Right lung (tissue), 5 donors: ENCODE data around the gene VCAM1. TPM values are rescaled to one million over a fixed set of nuclear protein-coding genes. Genes with fewer than 3 reads are reported as not detected.
"Not testable (repeated sequence)": the region's sequence is repeated elsewhere in the genome, so short reads cannot be mapped to it uniquely, and the experiment has no call there.

Experiments
- DNase-seq, 2 donors: peaks; one replicate each; pipeline ENCODE4 v3.0.0-alpha.2; 2013
- polyA plus RNA-seq, 5 donors: library from polyadenylated mRNA; unstranded; fragments of 120-200 nt; gene quantifications; one replicate each; pipeline versions ENCODE4 v1.2.1 to v1.2.3, GENCODE V29; 2013; ENCODE audit warnings: inconsistent platforms in 1 of 5, low replicate concordance in 1 of 5; ENCODE audit not compliant: insufficient read length in 5 of 5, insufficient read depth in 1 of 5

The VCAM1 gene
- polyA plus RNA-seq, 5 donors: 29.6 to 77.3 (median 54.0) TPM

DNA sequence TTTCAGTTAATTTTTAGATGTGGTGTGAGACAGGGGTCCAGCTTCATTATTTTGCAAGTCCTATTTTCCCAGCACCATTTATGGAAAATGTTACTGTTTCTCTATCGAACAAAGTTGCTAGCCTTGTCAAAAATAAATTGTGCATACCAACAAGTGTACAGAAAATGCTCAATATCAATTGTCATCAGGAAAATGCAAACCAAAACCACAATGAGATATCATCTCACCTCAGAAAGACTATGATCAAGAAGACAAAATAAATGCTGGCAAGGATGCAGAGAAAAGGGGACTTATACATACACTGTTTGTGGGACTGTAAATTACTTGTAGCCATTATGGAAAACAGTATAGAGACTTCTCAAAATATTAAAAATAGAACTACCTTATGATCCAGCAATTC lies 54.8 kb downstream of the VCAM1 start:
- DNase-seq: no peak

DNA sequence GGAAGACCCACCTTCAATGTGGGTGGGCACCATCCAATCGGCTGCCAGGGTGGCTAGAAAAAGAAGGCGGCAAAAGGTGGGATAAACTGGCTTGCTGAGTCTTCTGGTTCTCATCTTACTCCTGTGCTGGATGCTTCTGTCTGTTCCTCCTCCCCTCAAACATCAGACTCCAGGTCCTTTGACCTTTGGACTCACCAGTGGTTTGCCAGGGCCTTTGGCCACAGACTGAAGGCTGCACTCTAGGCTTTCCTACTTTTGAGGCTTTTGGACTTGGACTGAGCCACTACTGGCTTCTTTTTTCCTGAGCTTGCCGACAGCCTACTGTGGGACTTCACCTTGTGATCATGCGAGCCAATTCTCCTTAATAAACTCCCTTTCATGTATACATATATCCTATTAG lies 55.9 kb downstream of the VCAM1 start:
- DNase-seq: no peak

DNA sequence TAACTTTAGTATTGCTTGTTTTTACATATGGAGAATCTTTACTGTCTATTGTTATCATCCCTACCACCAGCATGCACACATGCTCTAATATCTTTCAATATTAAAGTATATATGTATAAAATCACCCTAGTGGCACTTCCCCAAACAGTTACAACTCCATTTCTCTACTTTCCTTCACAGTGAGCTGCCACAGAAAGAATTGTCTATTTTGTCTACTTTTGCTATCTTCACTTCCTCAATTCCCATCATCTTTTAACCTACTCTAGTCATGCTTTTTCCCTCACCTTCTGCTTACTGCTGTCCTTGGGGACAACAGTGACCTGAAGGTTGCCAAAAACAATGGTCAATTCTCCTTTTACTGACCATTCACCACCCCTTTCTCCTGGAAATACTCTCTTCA lies 59.2 kb downstream of the VCAM1 start:
- no peak for DNase-seq

DNA sequence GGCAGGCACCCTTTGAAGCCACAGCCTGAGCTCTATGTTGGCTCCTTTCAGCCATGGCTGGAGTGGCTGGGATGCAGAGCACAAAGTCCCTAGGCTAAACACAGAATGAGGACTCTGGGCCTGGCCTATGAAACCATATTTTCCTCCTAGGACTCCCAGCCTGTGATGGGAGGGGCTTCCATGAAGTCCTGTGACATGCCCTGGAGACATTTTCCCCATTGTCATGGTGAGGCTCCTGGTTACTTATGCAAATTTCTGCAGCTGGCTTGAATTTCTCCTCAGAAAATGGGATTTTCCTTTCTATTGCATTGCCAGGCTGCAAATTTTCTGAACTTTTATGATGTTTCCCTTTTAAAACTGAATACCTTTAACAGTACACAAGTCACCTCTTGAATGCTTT lies 61.3 kb downstream of the VCAM1 start:
- DNase-seq: no peak

DNA sequence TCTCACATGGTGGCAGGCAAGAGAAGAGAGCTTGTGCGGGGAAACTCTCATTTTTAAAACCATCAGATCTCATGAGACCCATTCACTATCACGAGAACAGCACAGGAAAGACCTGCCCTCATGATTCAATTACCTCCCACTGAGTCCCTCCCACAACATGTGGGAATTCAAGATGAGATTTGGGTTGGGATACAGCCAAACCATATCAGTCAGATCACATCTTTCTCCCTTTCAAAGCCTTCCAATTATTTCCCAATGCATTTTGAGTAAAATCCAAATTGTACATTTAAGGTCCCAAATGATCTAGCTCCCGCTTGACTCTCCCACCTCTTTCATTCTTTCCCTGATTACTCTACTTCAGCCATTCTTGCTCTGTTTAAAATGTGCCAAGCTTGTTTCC lies 62.2 kb downstream of the VCAM1 start:
- DNase-seq: not testable (repeated sequence)

DNA sequence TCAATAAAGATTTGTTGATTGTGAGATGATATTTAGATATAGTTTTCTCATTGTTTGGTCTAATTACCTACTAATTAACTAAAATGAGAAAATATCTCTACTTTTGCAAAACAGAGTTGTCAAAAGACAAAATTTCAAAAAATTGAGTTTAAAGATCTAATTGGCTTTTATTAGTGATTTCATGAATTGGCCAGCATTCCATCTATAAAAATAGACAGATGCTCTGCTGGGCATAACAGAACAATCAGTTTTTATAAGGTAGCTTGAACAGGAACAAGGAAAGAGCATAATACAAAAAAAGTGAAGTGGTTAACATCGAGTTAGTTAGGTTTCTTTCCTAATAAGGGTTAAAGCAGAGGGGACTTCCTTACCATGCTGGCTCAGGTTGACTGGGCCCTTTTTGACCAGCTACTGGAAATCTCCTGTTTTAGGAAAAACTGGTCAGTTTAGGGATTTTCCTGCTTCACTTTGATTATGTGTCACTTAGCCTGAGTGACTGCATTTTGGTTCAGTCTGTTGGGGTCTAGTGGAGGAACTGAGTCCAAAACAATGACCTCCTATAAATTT lies 63.0 kb downstream of the VCAM1 start:
- DNase-seq: no peak

DNA sequence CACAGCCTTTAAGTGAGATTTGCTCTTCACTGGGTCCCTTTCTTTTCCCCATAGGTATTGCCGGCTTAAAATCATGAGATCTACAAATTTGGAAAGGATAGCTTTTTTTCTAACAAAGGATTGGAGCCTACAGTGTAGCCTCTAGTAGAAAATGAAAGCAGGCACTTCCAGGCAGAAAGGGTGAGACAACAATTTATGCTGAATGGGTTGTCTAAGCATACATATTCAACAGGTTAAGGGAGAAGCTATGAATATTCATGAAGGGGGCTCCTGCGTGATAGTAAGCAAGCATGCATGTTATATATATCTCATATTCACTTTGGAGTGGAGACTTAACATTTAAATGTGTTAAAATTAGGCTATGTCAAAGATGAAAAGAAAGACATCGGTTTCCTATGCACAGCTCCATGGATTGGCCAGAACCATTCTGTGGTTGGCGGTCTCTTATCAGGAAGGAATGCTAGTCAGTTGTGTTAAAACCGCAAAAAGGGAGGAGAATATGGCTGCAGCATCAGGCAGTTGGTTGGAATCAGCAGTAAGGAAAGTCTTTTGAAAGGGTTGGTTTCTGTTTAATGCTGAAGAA lies 66.0 kb downstream of the VCAM1 start:
- no peak for DNase-seq

DNA sequence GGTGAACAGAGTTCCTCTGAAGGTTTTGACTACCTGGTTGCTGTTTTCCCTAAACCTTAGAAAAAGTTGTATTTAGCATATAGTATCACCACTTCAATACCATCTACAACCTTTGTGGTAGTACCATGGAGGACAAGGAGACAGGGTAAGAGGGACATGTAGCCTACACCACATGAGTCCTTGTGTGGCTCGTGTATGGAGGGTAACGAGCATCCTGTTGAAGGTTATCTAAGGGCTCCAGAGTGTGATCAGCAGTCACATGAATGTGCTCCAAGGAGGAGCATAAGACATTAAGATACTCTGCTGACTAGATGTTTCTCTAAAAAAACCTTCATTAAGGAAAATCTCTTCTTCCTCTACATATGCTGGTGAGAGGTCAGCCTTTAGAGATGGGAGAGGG lies 67.3 kb downstream of the VCAM1 start:
- no peak for DNase-seq

Other genes with a start within 250 kb of the VCAM1 start
- under 1 TPM; 0.46 to 0.65 (median 0.64) TPM for gene GPR88, start 181.6 kb upstream of the VCAM1 start, polyA plus RNA-seq
- 100 to 1,000 TPM in 3 of 5 donors, 10 to 100 TPM in 2; 70.5 to 124 (median 102) TPM for gene EXTL2, start 175.1 kb downstream of the VCAM1 start, polyA plus RNA-seq
- gene SLC30A7, start 176.3 kb downstream of the VCAM1 start, polyA plus RNA-seq: 10 to 100 TPM; 12.9 to 23.1 (median 21.6) TPM